IMR-90 (cell line): ENCODE data around the gene KRT72. TPM values are rescaled to one million over a fixed set of nuclear protein-coding genes. Genes with fewer than 3 reads are reported as not detected.

Experiments used
- ATAC-seq: fragments of 200-7000 bp; cut with Tn5 transposase; 2 replicates; pipeline ENCODE4 v1.9.1; 2020; ENCODE audit warnings: low read depth, mild to moderate bottlenecking, moderate library complexity
- BruUV-seq: library from RNA; stranded (reverse); fragments of 400-500 nt; replicated peaks from 2 replicates; lab custom pipeline; 2021; lab: Mats Ljungman, UMichigan
- CTCF ChIA-PET: fragments of 300-600 bp; formaldehyde crosslinking; extraction: SDS; loops from one replicate; lab custom pipeline; 2021; ENCODE audit warnings: antibody characterized with exemption; lab: Yijun Ruan, JAX
- POLR2A ChIA-PET: fragments of 300-600 bp; sonication (Branson Sonifier 250); formaldehyde crosslinking; loops from one replicate; lab custom pipeline; 2022; ENCODE audit warnings: antibody characterized with exemption; ENCODE audit not compliant: unreplicated experiment; lab: Charles Lee
- DNase-seq: peaks from one replicate; pipeline ENCODE4 v3.0.0; 2013
- H2AFZ ChIP-seq: replicated peaks from 2 replicates; pipeline ENCODE3; 2013; ENCODE audit warnings: low read length, mild to moderate bottlenecking; ENCODE audit not compliant: poor library complexity
- H2AK5ac ChIP-seq: 2 replicates; pipeline ENCODE4 v1.6.1; 2013; ENCODE audit warnings: low read depth, low read length, inconsistent platforms
- H2AK9ac ChIP-seq: replicated peaks from 2 replicates; pipeline ENCODE3; 2013; ENCODE audit warnings: mild to moderate bottlenecking, low read depth, low read length, moderate library complexity; ENCODE audit not compliant: poor library complexity
- H2BK120ac ChIP-seq: 2 replicates; pipeline ENCODE4 v1.6.1; 2013; ENCODE audit warnings: low read depth, low read length, inconsistent platforms
- H2BK15ac ChIP-seq: 3 replicates; pipeline ENCODE4 v1.6.1; 2013; ENCODE audit warnings: low read depth, low read length, inconsistent platforms
- H2BK20ac ChIP-seq: 2 replicates; pipeline ENCODE4 v1.6.1; 2013; ENCODE audit warnings: low read depth, mild to moderate bottlenecking, inconsistent platforms, low read length, moderate library complexity
- H2BK5ac ChIP-seq: 2 replicates; pipeline ENCODE4 v1.6.1; 2013; ENCODE audit warnings: mild to moderate bottlenecking, low read depth, low read length, inconsistent platforms; ENCODE audit not compliant: poor library complexity, severe bottlenecking
- H3K14ac ChIP-seq: replicated peaks from 2 replicates; pipeline ENCODE4 v1.6.1; 2013; ENCODE audit warnings: low read depth, low read length, inconsistent platforms
- H3K18ac ChIP-seq: 2 replicates; pipeline ENCODE4 v1.6.1; 2013; ENCODE audit warnings: low read depth, low read length, control low read depth
- H3K23ac ChIP-seq: 2 replicates; pipeline ENCODE4 v1.6.1; 2013; ENCODE audit warnings: low read depth, low read length, inconsistent platforms
- H3K27ac ChIP-seq: 2 replicates; pipeline ENCODE4 v1.5.1; 2013; ENCODE audit warnings: mild to moderate bottlenecking, control low read depth, low read length; ENCODE audit not compliant: insufficient read depth
- H3K27me3 ChIP-seq: 2 replicates; pipeline ENCODE4 v1.6.1; 2013; ENCODE audit warnings: low read length; ENCODE audit not compliant: control insufficient read depth, insufficient read depth
- H3K36me3 ChIP-seq: 2 replicates; pipeline ENCODE4 v1.6.1; 2013; ENCODE audit warnings: low read length, mixed read lengths; ENCODE audit not compliant: control insufficient read depth, insufficient read depth
- H3K4ac ChIP-seq: 2 replicates; pipeline ENCODE4 v1.6.1; 2013; ENCODE audit warnings: low read depth, low read length, inconsistent platforms
- H3K4me1 ChIP-seq: 2 replicates; pipeline ENCODE4 v1.6.1; 2013; ENCODE audit warnings: low read length, mixed read lengths; ENCODE audit not compliant: control insufficient read depth, insufficient read depth
- H3K4me2 ChIP-seq: 2 replicates; pipeline ENCODE4 v1.6.1; 2013; ENCODE audit warnings: low read depth, mild to moderate bottlenecking, control low read depth, low read length, moderate library complexity
- H3K4me3 ChIP-seq: 2 replicates; pipeline ENCODE4 v1.5.1; 2013; ENCODE audit warnings: low read depth, mild to moderate bottlenecking, control low read depth, low read length, moderate library complexity; ENCODE audit not compliant: insufficient read depth
- H3K56ac ChIP-seq: 2 replicates; pipeline ENCODE4 v1.6.1; 2013; ENCODE audit warnings: low read length, inconsistent platforms; ENCODE audit not compliant: insufficient read depth; ENCODE audit errors: extremely low read depth
- H3K79me1 ChIP-seq, 2 experiments: 2 replicates each; pipeline ENCODE4 v1.6.1; 2013; ENCODE audit warnings: low read length in 2 of 2, inconsistent platforms in 1 of 2, low read depth in 1 of 2
- H3K9ac ChIP-seq: 2 replicates; pipeline ENCODE4 v1.6.1; 2013; ENCODE audit warnings: low read depth, low read length, control low read depth
- H3K9me1 ChIP-seq: 2 replicates; pipeline ENCODE4 v1.6.1; 2013; ENCODE audit warnings: low read length, inconsistent platforms; ENCODE audit not compliant: insufficient read depth
- H3K9me3 ChIP-seq: 2 replicates; pipeline ENCODE4 v1.6.1; 2013; ENCODE audit warnings: low read length; ENCODE audit not compliant: control insufficient read depth, insufficient read depth
- H4K20me1 ChIP-seq: 2 replicates; pipeline ENCODE4 v1.6.1; 2013; ENCODE audit warnings: low read length, inconsistent platforms; ENCODE audit not compliant: insufficient read depth
- H4K5ac ChIP-seq: 2 replicates; pipeline ENCODE4 v1.6.1; 2013; ENCODE audit warnings: mild to moderate bottlenecking, low read depth, low read length, control low read depth
- H4K8ac ChIP-seq, 2 experiments: 2 replicates each; pipeline ENCODE4 v1.6.1; 2013; ENCODE audit warnings: low read depth in 2 of 2, low read length in 2 of 2, control low read depth in 1 of 2, inconsistent platforms in 1 of 2
- H4K91ac ChIP-seq: 2 replicates; pipeline ENCODE4 v1.6.1; 2013; ENCODE audit warnings: low read depth, low read length, inconsistent platforms; ENCODE audit not compliant: insufficient read depth
- NFE2L2 ChIP-seq: fragments of 150-350 bp; IDR thresholded peaks from 2 replicates; pipeline ENCODE4 v1.6.1; 2016; ENCODE audit warnings: low read depth, mild to moderate bottlenecking, low read length
- WGBS, 2 experiments: methylation state at CpG; one replicate each; pipeline versions ENCODE4 v1.1.5 to v1.1.7; 2013; ENCODE audit warnings: missing lambda C conversion rate in 2 of 2; ENCODE audit not compliant: insufficient read length in 1 of 2; ENCODE audit errors: extremely low coverage in 2 of 2; 5-methylcytosine and 5-hydroxymethylcytosine counted together
- dilution Hi-C: fragments of 300-500 bp; cut with HindIII; formaldehyde crosslinking; loops from one replicate; pipeline ENCODE4 v1.14.3; 2018; ENCODE audit warnings: low sequenced_read_pairs; ENCODE audit not compliant: unreplicated experiment
- in situ Hi-C: fragments of 300-500 bp; cut with MboI; formaldehyde crosslinking; loops from 3 replicates; pipeline ENCODE4 v1.14.3; 2019; ENCODE audit warnings: low sequenced_read_pairs, inconsistent platforms, mixed read lengths
- intact Hi-C: fragments of 100-400 bp; cut with micrococcal nuclease; formaldehyde crosslinking; loops from 2 replicates; pipeline ENCODE4 v1.10.0; 2022
- polyA plus RNA-seq, 3 experiments: library from polyadenylated mRNA; depleted of rRNA; stranded (reverse); fragments of >200 nt; gene quantifications; 2 replicates each; pipeline ENCODE4 v1.2.3, GENCODE V29; 2012; ENCODE audit warnings: low replicate concordance in 1 of 3
- total RNA-seq: library from RNA; depleted of rRNA; stranded (reverse); fragments of >200 nt; gene quantifications from 2 replicates; pipeline ENCODE4 v1.2.3, GENCODE V29; 2012

Gene KRT72
- total and polyA plus RNA-seq, 2 of the 4 experiments (the other 2 are of a cell fraction), result not detected

- Histone ChIP-seq H3K36me3 (no peaks in the 10 kb centered on the region), H2AK5ac (no peak overlapping the region), H3K79me1 (no peaks in the 10 kb centered on the region), H3K9me1 (no peaks in the 10 kb centered on the region), H2AK9ac (no peak overlapping the region), H4K20me1 (no peaks in the 10 kb centered on the region), H2BK120ac (no peak overlapping the region), H2BK15ac (no peak overlapping the region), H3K4me1 (no peaks in the 10 kb centered on the region), H4K5ac (no peak overlapping the region), H2BK5ac (no peak overlapping the region), H2BK20ac (no peak overlapping the region), H3K27ac (no peak overlapping the region), H3K4ac (no peak overlapping the region), H3K18ac (no peak overlapping the region), H3K56ac (no peak overlapping the region), H2AFZ (no peak overlapping the region), H4K91ac (no peak overlapping the region), H3K4me2 (no peak overlapping the region), H4K8ac (no peak overlapping the region), H3K9ac (no peak overlapping the region), H3K9me3 (no peaks in the 10 kb centered on the region), H3K27me3 (peaks cover 20% of the 10 kb centered on the region), H3K4me3 (no peak overlapping the region), H3K14ac (no peak overlapping the region), H3K23ac (no peak overlapping the region)
- dilution Hi-C loops, result no loop called here
- no peak for ATAC-seq
- intact Hi-C loops, result no loop called here
- POLR2A ChIA-PET, result no interaction called here
- DNase-seq, result no peak
- in situ Hi-C loops, result no loop called here
- no CpG with 5 or more reads among the region's 2 CpGs for WGBS, 2 experiments
- CTCF ChIA-PET, result no interaction called here
- no TSS peak for BruUV-seq
- no peak for TF ChIP-seq NFE2L2
Measured at GRCh38 chr12:52618866-52619265, 17.6 kb upstream of the KRT72 start.
